Activated naive CD4-positive, alpha-beta T cell treated with anti-CD3 and anti-CD28 coated beads, Interleukin-2, amount 10 ng/mL, durations not matched to agents 7 days and 5 days (primary cell): Measurements from ENCODE around the gene KRT8.

ENCODE experiments used
- CTCF ChIA-PET: fragments of 350-600 bp; sonication (Branson Sonifier 250); formaldehyde crosslinking; loops from one replicate; lab custom pipeline; 2021; ENCODE audit warnings: antibody characterized with exemption; lab: Charles Lee
- DNase-seq: peaks from one replicate; pipeline ENCODE4 v3.0.0-alpha.2; 2020
- H3K27ac Mint-ChIP-seq: one replicate; pipeline ENCODE4 v1.8.0; 2021; ENCODE audit warnings: mild to moderate bottlenecking, moderate library complexity, mixed read lengths
- H3K27me3 Mint-ChIP-seq: one replicate; pipeline ENCODE4 v1.8.0; 2021; ENCODE audit warnings: mild to moderate bottlenecking, mixed read lengths
- H3K36me3 Mint-ChIP-seq: one replicate; pipeline ENCODE4 v1.8.0; 2021; ENCODE audit warnings: mixed read lengths
- H3K4me1 Mint-ChIP-seq: one replicate; pipeline ENCODE4 v1.8.0; 2021; ENCODE audit warnings: mixed read lengths
- H3K4me3 Mint-ChIP-seq: one replicate; pipeline ENCODE4 v1.8.0; 2021; ENCODE audit warnings: mild to moderate bottlenecking, moderate library complexity, mixed read lengths
- H3K9me3 Mint-ChIP-seq: one replicate; pipeline ENCODE4 v1.8.0; 2021; ENCODE audit warnings: mixed read lengths

KRT8 gene

GRCh38 chr12:52917800-52918199 lies 12.9 kb upstream of the KRT8 start:
- no peak overlapping the region for H3K27ac Mint-ChIP-seq
- DNase-seq: no peak
- H3K4me1 Mint-ChIP-seq: no peaks in the 10 kb centered on the region
- peaks cover 44% of the 10 kb centered on the region for H3K27me3 Mint-ChIP-seq
- no peaks in the 10 kb centered on the region for H3K36me3 Mint-ChIP-seq
- H3K9me3 Mint-ChIP-seq: no peaks in the 10 kb centered on the region
- CTCF ChIA-PET: interaction anchor here (1.6 to 2.0 kb wide), 2 partner anchors 33 to 37 kb away, joined by 4 to 7 read pairs; no protein-coding TSS in a partner anchor
- no peak overlapping the region for H3K4me3 Mint-ChIP-seq

GRCh38 chr12:52916216-52916615 lies 11.3 kb upstream of the KRT8 start:
- CTCF ChIA-PET: interaction anchor here (0.8 to 1.6 kb wide), 6 partner anchors 17 to 333 kb away, joined by 3 to 4 read pairs (median 4); no protein-coding TSS in a partner anchor
- no peak for DNase-seq
- Mint-ChIP-seq H3K4me1 (no peaks in the 10 kb centered on the region), H3K27me3 (peaks cover 43% of the 10 kb centered on the region), H3K9me3 (no peaks in the 10 kb centered on the region), H3K4me3 (no peak overlapping the region), H3K36me3 (no peaks in the 10 kb centered on the region), H3K27ac (no peak overlapping the region)

GRCh38 chr12:52915637-52916036 lies 10.8 kb upstream of the KRT8 start:
- H3K36me3 Mint-ChIP-seq: no peaks in the 10 kb centered on the region
- no peak for DNase-seq
- H3K27ac Mint-ChIP-seq: no peak overlapping the region
- H3K4me3 Mint-ChIP-seq: no peak overlapping the region
- H3K4me1 Mint-ChIP-seq: no peaks in the 10 kb centered on the region
- H3K27me3 Mint-ChIP-seq: peaks cover 42% of the 10 kb centered on the region
- no peaks in the 10 kb centered on the region for H3K9me3 Mint-ChIP-seq
- CTCF ChIA-PET: interaction anchor here (0.8 to 1.3 kb wide), 5 partner anchors 16 to 333 kb away, joined by 3 to 4 read pairs (median 3); no protein-coding TSS in a partner anchor

DNA sequence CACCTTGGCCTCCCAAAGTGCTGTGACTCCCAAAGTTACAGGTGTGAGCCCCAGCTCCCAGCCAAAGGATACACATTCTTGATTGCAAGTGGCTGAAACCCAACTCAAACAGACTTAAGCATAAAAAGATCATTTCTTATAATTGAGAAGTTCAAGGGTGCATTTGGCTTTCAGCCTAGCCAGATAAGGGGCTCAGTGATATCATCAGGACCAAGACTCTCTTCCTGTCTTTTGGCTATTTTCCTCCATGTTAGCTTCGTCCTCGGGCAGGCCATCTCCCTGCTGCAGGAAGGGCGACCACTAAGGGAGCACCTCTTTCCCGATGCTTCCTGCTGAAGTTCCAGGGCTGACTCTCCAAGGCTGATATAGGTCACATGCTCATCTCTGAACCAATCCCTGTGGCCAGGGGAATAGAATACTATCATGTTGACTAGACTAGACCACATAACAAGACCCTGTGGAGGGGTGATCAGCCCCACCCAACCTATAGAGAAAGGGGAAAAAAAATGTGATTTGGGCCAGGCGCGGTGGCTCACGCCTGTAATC lies 9.8 kb upstream of the KRT8 start:
- no peak overlapping the region for H3K4me3 Mint-ChIP-seq
- no peaks in the 10 kb centered on the region for H3K4me1 Mint-ChIP-seq
- peaks cover 41% of the 10 kb centered on the region for H3K27me3 Mint-ChIP-seq
- CTCF ChIA-PET: no interaction called here
- no peak overlapping the region for H3K27ac Mint-ChIP-seq
- no peaks in the 10 kb centered on the region for H3K36me3 Mint-ChIP-seq
- no peak for DNase-seq
- H3K9me3 Mint-ChIP-seq: no peaks in the 10 kb centered on the region

- H3K27ac Mint-ChIP-seq: no peak overlapping the region
- CTCF ChIA-PET: no interaction called here
- no peak overlapping the region for H3K4me3 Mint-ChIP-seq
- H3K27me3 Mint-ChIP-seq: peaks cover 33% of the 10 kb centered on the region
- no peak for DNase-seq
- H3K36me3 Mint-ChIP-seq: no peaks in the 10 kb centered on the region
- no peaks in the 10 kb centered on the region for H3K9me3 Mint-ChIP-seq
- no peaks in the 10 kb centered on the region for H3K4me1 Mint-ChIP-seq
These were observed 8.6 kb upstream of the KRT8 start for GRCh38 chr12:52913431-52913821.

DNA sequence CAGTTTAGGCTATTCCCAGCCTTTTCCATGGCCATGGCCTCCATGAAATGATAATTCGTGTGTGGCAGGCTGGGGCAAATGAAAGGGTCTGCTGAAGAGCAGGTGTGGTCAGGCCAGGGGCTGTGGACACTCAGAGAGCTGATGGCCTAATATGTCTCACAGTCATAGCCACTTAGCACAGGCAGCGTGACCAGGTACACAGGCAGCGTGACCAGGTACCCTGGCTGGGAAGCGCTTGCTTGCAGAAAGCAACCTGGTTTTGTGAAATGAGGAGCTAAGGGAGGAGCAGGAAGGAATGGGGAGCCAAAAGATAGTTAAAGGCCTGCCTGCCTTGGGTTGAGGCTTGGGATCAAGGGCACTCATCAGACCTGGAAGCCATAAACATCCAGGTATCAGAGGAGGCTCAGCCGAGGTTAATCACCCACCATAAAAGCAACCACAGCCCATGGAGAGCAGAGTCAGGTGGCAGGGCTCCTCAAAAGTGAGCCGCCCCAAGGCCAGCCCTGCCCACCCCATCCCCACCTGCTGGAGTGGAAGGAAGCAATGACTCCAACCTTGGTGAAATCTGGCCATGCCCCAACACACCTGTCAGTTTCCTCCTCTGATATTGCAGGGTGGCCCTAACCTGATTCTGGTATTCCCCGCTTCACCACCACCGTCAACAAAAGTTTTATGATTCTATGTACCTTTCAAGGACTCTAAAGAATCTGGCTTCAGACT lies 8.0 kb upstream of the KRT8 start:
- Mint-ChIP-seq H3K36me3 (no peaks in the 10 kb centered on the region), H3K4me1 (no peaks in the 10 kb centered on the region), H3K27ac (no peak overlapping the region), H3K9me3 (no peaks in the 10 kb centered on the region), H3K4me3 (no peak overlapping the region), H3K27me3 (peaks cover 31% of the 10 kb centered on the region)
- DNase-seq: no peak
- CTCF ChIA-PET: no interaction called here

GRCh38 chr12:52910248-52910883 lies 5.5 kb upstream of the KRT8 start:
- H3K4me3 Mint-ChIP-seq: no peak overlapping the region
- peaks cover 21% of the 10 kb centered on the region for H3K27me3 Mint-ChIP-seq
- no peak for DNase-seq
- CTCF ChIA-PET: interaction anchor here (0.7 to 1.3 kb wide), 3 partner anchors 14 to 884 kb away, joined by 3 to 5 read pairs (median 3); no protein-coding TSS in a partner anchor
- no peak overlapping the region for H3K27ac Mint-ChIP-seq
- no peaks in the 10 kb centered on the region for H3K4me1 Mint-ChIP-seq
- H3K36me3 Mint-ChIP-seq: no peaks in the 10 kb centered on the region
- no peaks in the 10 kb centered on the region for H3K9me3 Mint-ChIP-seq

GRCh38 chr12:52909796-52910195 lies 4.9 kb upstream of the KRT8 start:
- Mint-ChIP-seq H3K36me3 (no peaks in the 10 kb centered on the region), H3K9me3 (no peaks in the 10 kb centered on the region), H3K4me1 (no peaks in the 10 kb centered on the region)

DNA sequence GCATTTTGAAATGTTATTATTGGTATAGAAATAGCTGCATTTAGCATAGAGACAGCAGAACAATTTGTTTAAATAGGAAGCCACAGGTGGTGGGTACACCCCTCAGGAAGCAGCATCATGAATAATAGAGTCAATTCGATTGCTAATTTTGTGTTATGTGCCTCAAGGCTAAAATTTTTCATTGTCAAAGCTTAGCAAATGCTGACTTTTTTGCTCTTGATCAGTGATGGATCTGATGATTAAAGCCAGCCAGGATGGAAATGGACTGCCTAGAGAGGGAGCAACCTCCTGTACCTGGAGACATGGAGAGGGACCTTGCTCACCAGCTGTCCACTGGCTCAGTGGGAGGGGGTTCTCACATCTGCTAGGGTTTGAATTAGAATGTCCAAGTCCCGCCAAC lies 4.5 kb upstream of the KRT8 start:
- Mint-ChIP-seq H3K36me3 (no peaks in the 10 kb centered on the region), H3K4me3 (no peak overlapping the region), H3K27me3 (peaks cover 20% of the 10 kb centered on the region), H3K9me3 (no peaks in the 10 kb centered on the region), H3K27ac (no peak overlapping the region), H3K4me1 (no peaks in the 10 kb centered on the region)
- DNase-seq: no peak
- CTCF ChIA-PET: interaction anchor here (0.8 to 1.3 kb wide), 4 partner anchors 10 to 71 kb away, joined by 3 to 5 read pairs (median 4); no protein-coding TSS in a partner anchor

More at GRCh38 chr12:52909796-52910195, 4.9 kb upstream of the KRT8 start:
- peaks cover 19% of the 10 kb centered on the region for H3K27me3 Mint-ChIP-seq
- no peak for DNase-seq
- no peak overlapping the region for H3K27ac Mint-ChIP-seq
- CTCF ChIA-PET: interaction anchor here (0.7 to 1.3 kb wide), 5 partner anchors 10 to 883 kb away, joined by 3 to 5 read pairs (median 3); no protein-coding TSS in a partner anchor
- no peak overlapping the region for H3K4me3 Mint-ChIP-seq

- H3K36me3 Mint-ChIP-seq: no peaks in the 10 kb centered on the region
- no peak overlapping the region for H3K27ac Mint-ChIP-seq
- H3K9me3 Mint-ChIP-seq: no peaks in the 10 kb centered on the region
- H3K27me3 Mint-ChIP-seq: peaks cover 26% of the 10 kb centered on the region
- CTCF ChIA-PET: interaction anchor here (0.8 to 2.5 kb wide), 2 partner anchors 22 to 27 kb away, joined by 3 to 7 read pairs; no protein-coding TSS in a partner anchor
- no peak for DNase-seq
- H3K4me1 Mint-ChIP-seq: peaks cover 3% of the 10 kb centered on the region
- H3K4me3 Mint-ChIP-seq: no peak overlapping the region
These were observed 2.4 kb upstream of the KRT8 start for GRCh38 chr12:52907092-52907810.

DNA sequence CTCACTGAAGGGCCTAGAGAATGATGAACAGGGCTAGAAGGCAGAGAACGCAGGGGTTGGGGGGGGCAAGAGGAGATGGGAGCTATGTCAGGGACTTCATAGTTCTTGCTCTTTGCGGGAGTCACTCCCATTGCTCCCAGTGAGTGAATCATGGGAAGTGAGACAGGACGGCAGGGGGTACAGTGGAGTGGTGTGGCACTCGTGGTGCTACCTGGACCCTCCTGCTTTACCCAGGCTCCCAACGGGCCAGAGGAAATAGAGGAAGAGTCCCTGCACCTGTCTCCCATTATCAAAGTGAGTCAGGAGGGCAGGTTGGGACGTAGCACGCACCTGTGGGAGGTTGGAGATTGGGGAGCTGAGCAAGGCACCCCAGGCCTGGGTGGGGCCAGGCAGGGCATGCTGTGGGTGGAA lies 1.3 kb upstream of the KRT8 start:
- no peak overlapping the region for H3K4me3 Mint-ChIP-seq
- no peak overlapping the region for H3K27ac Mint-ChIP-seq
- no peak for DNase-seq
- no peaks in the 10 kb centered on the region for H3K9me3 Mint-ChIP-seq
- H3K4me1 Mint-ChIP-seq: peaks cover 3% of the 10 kb centered on the region
- H3K36me3 Mint-ChIP-seq: no peaks in the 10 kb centered on the region
- H3K27me3 Mint-ChIP-seq: peaks cover 32% of the 10 kb centered on the region
- CTCF ChIA-PET: no interaction called here

- peaks cover 3% of the 10 kb centered on the region for H3K4me1 Mint-ChIP-seq
- H3K9me3 Mint-ChIP-seq: no peaks in the 10 kb centered on the region
- peak; percentile 34 for DNase-seq
- peak overlapping the region; percentile 57 for H3K4me3 Mint-ChIP-seq
- H3K27ac Mint-ChIP-seq: no peak overlapping the region
- H3K36me3 Mint-ChIP-seq: no peaks in the 10 kb centered on the region
- H3K27me3 Mint-ChIP-seq: peaks cover 32% of the 10 kb centered on the region
- CTCF ChIA-PET: interaction anchor here (1.9 kb wide), 1 partner anchor 19 kb away, joined by 7 read pairs; no protein-coding TSS in a partner anchor
These were observed 894 bp downstream of the KRT8 start for GRCh38 chr12:52903855-52904508.

DNA sequence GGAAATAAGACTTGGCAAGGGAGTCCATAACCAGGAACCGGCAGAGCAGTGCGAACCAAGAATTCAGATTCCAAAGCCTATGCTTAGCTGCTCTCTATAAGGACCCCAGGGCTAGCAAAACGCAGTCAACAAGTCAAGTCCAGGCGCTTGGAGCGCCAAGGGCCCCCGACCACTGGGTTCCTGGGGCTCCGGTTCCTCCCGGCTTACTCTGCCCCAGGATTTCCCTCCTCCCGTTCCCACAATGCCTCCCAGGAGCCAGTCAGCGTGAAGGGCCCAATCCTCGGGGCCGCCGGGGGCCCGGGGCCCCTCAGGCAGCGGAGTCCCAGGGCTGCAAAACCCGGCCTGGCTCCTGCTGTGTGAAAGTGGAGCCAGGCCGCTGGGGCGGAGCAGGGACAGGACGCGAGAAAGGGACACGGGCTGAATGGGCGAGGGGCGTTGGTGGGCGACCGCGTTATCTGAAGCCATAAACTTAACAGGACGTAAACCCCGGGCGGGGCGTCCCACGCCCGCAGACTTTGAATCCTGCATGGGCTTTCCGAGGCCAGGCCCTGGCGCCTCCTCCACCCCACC lies 1.5 kb downstream of the KRT8 start:
- peak; percentile 58 for DNase-seq
- peak overlapping the region; percentile 28 for H3K4me3 Mint-ChIP-seq
- CTCF ChIA-PET: interaction anchor here (1.9 kb wide), 1 partner anchor 18 kb away, joined by 6 read pairs; no protein-coding TSS in a partner anchor
- H3K27me3 Mint-ChIP-seq: peaks cover 29% of the 10 kb centered on the region
- no peak overlapping the region for H3K27ac Mint-ChIP-seq
- H3K36me3 Mint-ChIP-seq: no peaks in the 10 kb centered on the region
- H3K4me1 Mint-ChIP-seq: peaks cover 3% of the 10 kb centered on the region
- H3K9me3 Mint-ChIP-seq: no peaks in the 10 kb centered on the region
